ENCODE data around the gene SQOR.

Gene SQOR

DNA sequence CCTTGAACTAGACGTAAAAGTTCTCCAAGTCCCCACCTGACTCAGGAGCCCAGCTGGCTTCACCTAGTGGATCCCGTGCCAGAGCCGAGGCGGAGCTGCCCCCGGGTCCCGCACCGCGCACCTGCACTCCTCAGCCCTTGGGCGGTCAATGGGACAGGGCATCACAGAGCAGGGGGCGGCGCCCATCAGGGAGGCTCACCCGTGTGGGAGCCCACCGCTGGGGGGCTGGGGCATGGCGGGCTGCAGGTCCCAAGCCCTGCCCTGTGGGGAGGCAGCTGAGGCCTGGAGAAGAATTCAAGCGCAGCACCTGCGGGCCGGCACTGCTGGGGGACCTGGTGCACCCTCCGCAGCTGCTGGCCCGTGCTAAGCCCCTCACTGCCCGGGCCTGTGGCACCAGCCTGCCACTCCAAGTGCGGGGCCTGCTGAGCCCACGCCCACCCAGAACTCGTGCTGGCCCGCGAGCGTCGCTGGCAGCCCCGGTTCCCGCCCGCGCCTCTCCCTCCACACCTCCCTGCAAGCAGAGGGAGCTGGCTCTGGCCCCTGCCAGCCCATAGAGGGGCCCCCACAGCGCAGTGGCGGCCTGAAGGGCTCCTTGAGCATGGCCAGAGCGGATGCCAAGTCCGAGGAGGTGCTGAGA lies 16.2 kb downstream of the SQOR start:
- H3K27me3 ChIP-seq (ENCODE audit: control insufficient read depth, insufficient read depth, low read length), result no peaks in the 10 kb centered on the region
- H3K9me3 ChIP-seq (ENCODE audit: control insufficient read depth, insufficient read depth, low read length), result no peaks in the 10 kb centered on the region
- H3K36me3 ChIP-seq (ENCODE audit: control insufficient read depth, insufficient read depth, low read length), result no peaks in the 10 kb centered on the region
- H3K4me1 ChIP-seq (ENCODE audit: control insufficient read depth, insufficient read depth, low read length), result no peaks in the 10 kb centered on the region
- H3K4me3 ChIP-seq (ENCODE audit: low read depth, low read length), result no peak overlapping the region
- H3K9ac ChIP-seq (ENCODE audit: low read depth, low read length), result no peak overlapping the region

DNA sequence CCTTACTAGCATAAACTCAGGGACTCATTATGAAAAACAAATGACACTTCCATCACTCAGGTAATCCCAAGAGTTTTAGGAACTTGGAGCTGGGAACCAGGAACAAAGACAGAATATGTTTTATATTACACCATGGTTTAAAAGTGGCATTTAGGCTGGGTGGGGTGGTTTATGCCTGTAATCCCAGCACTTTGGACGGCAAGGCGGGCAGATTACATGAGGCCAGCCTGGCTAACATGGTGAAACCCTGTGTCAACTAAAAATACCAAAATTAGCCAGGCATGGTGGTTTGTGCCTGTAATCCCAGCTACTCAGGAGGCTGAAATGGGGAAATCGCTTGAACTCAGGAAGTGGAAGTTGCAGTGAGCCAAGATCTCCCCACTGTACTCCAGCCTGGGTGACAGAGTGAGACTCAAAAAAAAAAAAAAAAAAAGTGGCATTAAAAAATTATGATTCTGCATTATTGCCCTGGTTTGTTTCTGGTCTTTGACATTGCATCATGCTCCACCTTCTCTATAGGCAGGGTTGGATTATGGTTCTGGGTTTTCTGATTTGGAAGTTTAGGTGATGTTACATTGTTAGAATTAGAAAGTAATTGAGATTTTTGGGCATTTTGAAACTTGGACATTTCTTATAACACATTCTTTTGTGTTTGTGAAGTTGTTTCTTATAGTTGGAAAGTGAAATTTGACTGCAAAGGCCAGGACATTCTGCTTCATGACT lies 19.0 kb downstream of the SQOR start:
- no peak overlapping the region for H3K4me3 ChIP-seq (ENCODE audit: low read depth, low read length)
- H3K27me3 ChIP-seq (ENCODE audit: control insufficient read depth, insufficient read depth, low read length), result no peaks in the 10 kb centered on the region
- H3K9ac ChIP-seq (ENCODE audit: low read depth, low read length), result no peak overlapping the region
- H3K9me3 ChIP-seq (ENCODE audit: control insufficient read depth, insufficient read depth, low read length), result no peaks in the 10 kb centered on the region
- H3K4me1 ChIP-seq (ENCODE audit: control insufficient read depth, insufficient read depth, low read length), result no peaks in the 10 kb centered on the region
- no peaks in the 10 kb centered on the region for H3K36me3 ChIP-seq (ENCODE audit: control insufficient read depth, insufficient read depth, low read length)

DNA sequence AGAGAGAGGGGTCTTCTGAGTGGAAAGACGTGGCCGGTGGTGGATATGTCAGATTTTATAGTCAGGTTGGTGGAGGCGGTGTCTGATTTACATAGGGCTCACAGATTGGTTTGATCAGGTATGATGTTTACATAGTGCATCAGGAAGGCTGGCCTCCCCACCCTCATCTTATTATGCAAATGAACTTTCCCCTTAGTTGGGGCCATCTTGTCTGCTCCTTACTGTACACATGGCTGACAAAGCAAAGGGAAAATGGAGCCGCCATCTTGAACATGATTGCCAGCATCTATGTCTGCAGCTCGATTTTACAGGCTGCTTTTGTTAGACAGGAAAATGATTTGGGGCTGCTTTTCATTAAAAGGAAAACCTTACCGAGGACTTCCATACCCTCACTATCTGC lies 19.9 kb downstream of the SQOR start:
- no peak overlapping the region for H3K4me3 ChIP-seq (ENCODE audit: low read depth, low read length)
- no peaks in the 10 kb centered on the region for H3K4me1 ChIP-seq (ENCODE audit: control insufficient read depth, insufficient read depth, low read length)
- H3K36me3 ChIP-seq (ENCODE audit: control insufficient read depth, insufficient read depth, low read length), result no peaks in the 10 kb centered on the region
- H3K9me3 ChIP-seq (ENCODE audit: control insufficient read depth, insufficient read depth, low read length), result no peaks in the 10 kb centered on the region
- no peak overlapping the region for H3K9ac ChIP-seq (ENCODE audit: low read depth, low read length)
- no peaks in the 10 kb centered on the region for H3K27me3 ChIP-seq (ENCODE audit: control insufficient read depth, insufficient read depth, low read length)

GRCh38 chr15:45657254-45657653 lies 22.4 kb downstream of the SQOR start:
- no peaks in the 10 kb centered on the region for H3K9me3 ChIP-seq (ENCODE audit: control insufficient read depth, insufficient read depth, low read length)
- H3K36me3 ChIP-seq (ENCODE audit: control insufficient read depth, insufficient read depth, low read length), result no peaks in the 10 kb centered on the region
- no peaks in the 10 kb centered on the region for H3K27me3 ChIP-seq (ENCODE audit: control insufficient read depth, insufficient read depth, low read length)
- H3K4me3 ChIP-seq (ENCODE audit: low read depth, low read length), result no peak overlapping the region
- no peak overlapping the region for H3K9ac ChIP-seq (ENCODE audit: low read depth, low read length)
- H3K4me1 ChIP-seq (ENCODE audit: control insufficient read depth, insufficient read depth, low read length), result peaks cover 5% of the 10 kb centered on the region

DNA sequence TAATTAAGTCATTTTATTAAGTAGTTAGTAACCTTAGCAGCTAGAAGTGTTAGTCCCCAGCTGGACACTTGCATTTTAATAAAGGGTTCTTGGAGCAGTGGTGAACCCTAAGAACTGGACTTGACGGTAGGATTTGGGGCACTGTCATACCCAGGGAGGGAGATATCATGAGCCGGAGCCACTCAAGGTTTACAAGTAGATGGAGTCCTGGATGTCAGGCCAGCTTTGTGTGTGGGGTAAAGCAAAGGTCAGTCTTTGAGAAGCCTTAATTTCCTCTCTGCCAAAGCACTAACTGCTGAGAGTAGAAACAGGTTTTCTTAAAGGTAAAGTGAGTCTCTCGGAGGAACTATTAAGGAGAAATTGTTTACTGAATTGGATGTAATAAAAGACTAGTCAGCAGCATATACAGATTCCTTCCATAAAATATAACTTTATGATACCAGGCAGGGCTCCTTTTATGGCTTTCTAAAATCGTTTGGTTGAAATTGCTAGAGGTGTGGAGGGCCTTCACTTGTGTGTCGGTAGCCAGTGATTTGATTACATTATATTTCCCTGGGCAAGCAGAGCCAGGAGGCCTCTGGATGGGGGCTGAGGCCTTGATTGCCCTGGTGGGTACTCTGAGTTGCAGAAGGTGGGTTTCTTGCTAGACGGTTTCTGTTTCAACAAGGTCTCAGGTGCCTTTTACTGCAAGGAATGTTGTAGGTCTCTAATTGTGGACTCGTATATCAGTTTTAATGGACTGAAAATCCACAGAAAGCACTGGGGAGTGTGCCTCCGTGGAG lies 23.1 kb downstream of the SQOR start:
- H3K4me3 ChIP-seq (ENCODE audit: low read depth, low read length), result no peak overlapping the region
- H3K27me3 ChIP-seq (ENCODE audit: control insufficient read depth, insufficient read depth, low read length), result no peaks in the 10 kb centered on the region
- H3K36me3 ChIP-seq (ENCODE audit: control insufficient read depth, insufficient read depth, low read length), result no peaks in the 10 kb centered on the region
- no peaks in the 10 kb centered on the region for H3K9me3 ChIP-seq (ENCODE audit: control insufficient read depth, insufficient read depth, low read length)
- no peak overlapping the region for H3K9ac ChIP-seq (ENCODE audit: low read depth, low read length)
- peaks cover 5% of the 10 kb centered on the region for H3K4me1 ChIP-seq (ENCODE audit: control insufficient read depth, insufficient read depth, low read length)

- Histone ChIP-seq H3K4me1 (ENCODE audit: control insufficient read depth, insufficient read depth, low read length) (peaks cover 5% of the 10 kb centered on the region), H3K9me3 (ENCODE audit: control insufficient read depth, insufficient read depth, low read length) (no peaks in the 10 kb centered on the region), H3K4me3 (ENCODE audit: low read depth, low read length) (no peak overlapping the region), H3K36me3 (ENCODE audit: control insufficient read depth, insufficient read depth, low read length) (no peaks in the 10 kb centered on the region), H3K9ac (ENCODE audit: low read depth, low read length) (no peak overlapping the region), H3K27me3 (ENCODE audit: control insufficient read depth, insufficient read depth, low read length) (no peaks in the 10 kb centered on the region)
Measured at GRCh38 chr15:45660231-45660979, 25.6 kb downstream of the SQOR start.

DNA sequence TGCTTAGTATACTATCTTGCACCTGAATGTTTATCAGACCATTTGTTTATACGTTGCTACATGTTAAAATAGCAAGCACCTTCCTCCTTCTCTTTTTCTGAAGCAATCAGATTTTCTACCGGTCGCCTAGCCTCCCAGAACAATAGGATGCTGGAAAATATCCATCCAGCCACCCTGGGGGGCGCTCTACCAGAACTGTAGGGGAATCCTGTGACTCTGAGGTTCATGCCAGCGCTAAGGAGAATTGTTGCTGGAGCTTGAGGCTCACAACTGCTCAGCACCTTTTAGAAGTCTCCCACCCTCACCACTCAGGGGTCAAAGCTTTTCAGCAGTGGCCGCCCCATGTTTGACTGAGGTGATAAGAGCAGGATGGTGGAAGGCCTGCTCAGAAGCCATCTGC lies 27.5 kb downstream of the SQOR start:
- Histone ChIP-seq H3K4me1 (ENCODE audit: control insufficient read depth, insufficient read depth, low read length) (peaks cover 5% of the 10 kb centered on the region), H3K27me3 (ENCODE audit: control insufficient read depth, insufficient read depth, low read length) (no peaks in the 10 kb centered on the region), H3K9ac (ENCODE audit: low read depth, low read length) (no peak overlapping the region), H3K36me3 (ENCODE audit: control insufficient read depth, insufficient read depth, low read length) (no peaks in the 10 kb centered on the region), H3K4me3 (ENCODE audit: low read depth, low read length) (no peak overlapping the region), H3K9me3 (ENCODE audit: control insufficient read depth, insufficient read depth, low read length) (no peaks in the 10 kb centered on the region)

DNA sequence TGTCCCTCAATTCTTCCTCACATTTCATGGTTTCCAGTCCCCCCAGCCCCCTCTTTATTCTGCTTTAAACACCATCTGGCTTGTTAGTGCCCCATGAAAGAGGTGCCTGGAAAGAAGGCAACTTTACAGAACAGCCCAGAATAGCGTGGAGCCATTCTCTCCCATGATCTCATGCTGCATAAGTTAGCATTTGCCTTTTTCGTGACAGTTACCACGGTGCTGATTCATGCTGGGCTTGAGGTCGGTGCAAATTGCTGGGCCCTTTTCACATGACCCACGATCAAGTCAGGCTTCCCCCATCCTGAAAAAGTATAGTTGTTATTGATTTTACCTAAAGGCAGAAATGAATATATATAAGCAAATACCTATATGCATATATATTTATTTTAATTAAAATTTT lies 29.6 kb downstream of the SQOR start:
- Histone ChIP-seq H3K9ac (ENCODE audit: low read depth, low read length) (no peak overlapping the region), H3K36me3 (ENCODE audit: control insufficient read depth, insufficient read depth, low read length) (no peaks in the 10 kb centered on the region), H3K4me1 (ENCODE audit: control insufficient read depth, insufficient read depth, low read length) (peaks cover 5% of the 10 kb centered on the region)

DNA sequence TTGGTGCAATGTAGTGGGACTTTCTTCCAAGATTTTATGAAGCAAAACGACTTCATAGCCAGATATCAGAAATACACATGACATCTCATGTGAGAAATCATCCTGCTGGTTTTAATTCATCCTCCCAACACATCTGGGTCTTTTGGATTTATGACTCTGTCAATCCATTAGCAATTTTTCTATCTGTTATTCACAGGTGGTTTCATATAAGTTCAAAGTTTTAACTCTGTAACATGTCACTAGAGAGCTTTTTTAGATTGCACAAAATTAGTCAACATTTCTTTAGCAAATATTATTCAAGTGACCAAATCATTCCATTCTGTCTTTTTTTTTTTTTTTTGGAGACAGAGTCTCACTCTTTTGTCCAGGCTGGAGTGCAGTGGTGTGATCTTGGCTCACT lies 30.4 kb downstream of the SQOR start:
- Histone ChIP-seq H3K4me1 (ENCODE audit: control insufficient read depth, insufficient read depth, low read length) (peaks cover under 1% of the 10 kb centered on the region), H3K9me3 (ENCODE audit: control insufficient read depth, insufficient read depth, low read length) (no peaks in the 10 kb centered on the region), H3K9ac (ENCODE audit: low read depth, low read length) (no peak overlapping the region), H3K4me3 (ENCODE audit: low read depth, low read length) (no peak overlapping the region), H3K36me3 (ENCODE audit: control insufficient read depth, insufficient read depth, low read length) (no peaks in the 10 kb centered on the region), H3K27me3 (ENCODE audit: control insufficient read depth, insufficient read depth, low read length) (no peaks in the 10 kb centered on the region)

More for the DNA sequence above, 29.6 kb downstream of the SQOR start:
- Histone ChIP-seq H3K9me3 (ENCODE audit: control insufficient read depth, insufficient read depth, low read length) (no peaks in the 10 kb centered on the region), H3K27me3 (ENCODE audit: control insufficient read depth, insufficient read depth, low read length) (no peaks in the 10 kb centered on the region), H3K4me3 (ENCODE audit: low read depth, low read length) (no peak overlapping the region)

DNA sequence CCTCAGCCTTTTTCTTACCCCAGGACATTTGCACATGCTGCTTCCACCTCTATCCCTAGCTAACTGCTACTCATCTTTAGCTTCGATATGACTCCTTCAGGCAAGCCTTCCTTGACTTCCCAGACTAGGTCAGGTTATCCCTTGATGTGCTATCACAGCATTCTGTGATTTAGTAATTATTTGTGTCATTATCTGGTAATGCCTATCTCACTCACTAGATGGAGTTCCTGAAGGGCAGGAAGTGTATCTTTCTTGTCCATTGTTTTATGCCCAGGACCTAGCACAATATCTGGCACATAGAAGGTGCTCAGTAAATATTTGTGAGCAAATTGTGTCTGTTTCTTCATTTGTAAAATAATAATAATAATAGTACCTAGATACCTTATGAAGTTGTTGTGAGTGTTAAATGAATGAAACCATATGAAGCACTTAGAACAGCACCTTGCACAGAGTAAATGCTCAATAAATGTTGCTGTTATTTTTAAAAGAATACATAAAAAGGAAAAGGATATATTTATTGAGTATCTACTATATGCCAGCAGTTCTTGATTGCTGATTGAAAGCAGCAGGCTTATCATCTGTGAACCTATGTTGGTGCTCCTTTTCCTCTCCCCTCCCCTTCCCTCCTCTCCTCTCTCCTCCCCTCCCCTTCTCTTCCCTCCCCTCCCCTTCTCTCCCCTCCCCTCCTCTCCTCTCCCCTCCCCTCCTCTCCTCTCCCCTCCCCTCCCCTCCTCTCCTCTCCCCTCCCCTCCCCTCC lies 31.5 kb downstream of the SQOR start:
- no peaks in the 10 kb centered on the region for H3K36me3 ChIP-seq (ENCODE audit: control insufficient read depth, insufficient read depth, low read length)
- no peaks in the 10 kb centered on the region for H3K4me1 ChIP-seq (ENCODE audit: control insufficient read depth, insufficient read depth, low read length)
- no peak overlapping the region for H3K9ac ChIP-seq (ENCODE audit: low read depth, low read length)

DNA sequence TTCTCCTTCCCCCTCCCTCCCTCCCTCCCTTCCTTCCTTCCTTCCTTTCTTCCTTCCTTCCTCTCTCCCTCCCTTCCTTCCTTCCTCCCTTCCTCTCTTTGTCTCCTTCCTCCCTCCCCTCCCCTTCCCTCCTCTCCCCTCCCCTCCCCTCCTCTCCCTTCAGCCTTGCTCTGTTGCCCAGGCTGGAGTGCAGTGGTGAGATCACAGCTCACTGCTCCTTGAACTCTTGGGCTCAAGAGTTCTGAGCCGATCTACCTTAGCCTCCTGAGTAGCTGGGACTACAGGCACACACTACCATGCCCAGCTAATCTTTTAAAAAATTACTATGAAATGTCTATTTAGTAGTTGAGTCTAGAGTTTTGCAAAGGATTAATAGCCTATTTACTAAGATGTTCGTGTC lies 32.2 kb downstream of the SQOR start:
- H3K9ac ChIP-seq (ENCODE audit: low read depth, low read length), result no peak overlapping the region
- H3K4me1 ChIP-seq (ENCODE audit: control insufficient read depth, insufficient read depth, low read length), result no peaks in the 10 kb centered on the region
- no peaks in the 10 kb centered on the region for H3K27me3 ChIP-seq (ENCODE audit: control insufficient read depth, insufficient read depth, low read length)
- no peaks in the 10 kb centered on the region for H3K9me3 ChIP-seq (ENCODE audit: control insufficient read depth, insufficient read depth, low read length)
- no peaks in the 10 kb centered on the region for H3K36me3 ChIP-seq (ENCODE audit: control insufficient read depth, insufficient read depth, low read length)
- no peak overlapping the region for H3K4me3 ChIP-seq (ENCODE audit: low read depth, low read length)

More for the DNA sequence above, 31.5 kb downstream of the SQOR start:
- H3K4me3 ChIP-seq (ENCODE audit: low read depth, low read length), result no peak overlapping the region
- H3K9me3 ChIP-seq (ENCODE audit: control insufficient read depth, insufficient read depth, low read length), result no peaks in the 10 kb centered on the region
- no peaks in the 10 kb centered on the region for H3K27me3 ChIP-seq (ENCODE audit: control insufficient read depth, insufficient read depth, low read length)
